Stimulated activated CD8-positive, alpha-beta memory T cell treated with anti-CD3 and anti-CD28 coated beads, Interleukin-2, amount 100 ng/mL, for 1 hour (primary cell): ENCODE data around the gene PEMT.
A peak's percentile ranks its signal among the peaks of the same experiment; 100 is the strongest.

ENCODE experiments used
- DNase-seq, 2 donors: peaks; one replicate each; pipeline ENCODE4 v3.0.0-alpha.2; 2020; ENCODE audit warnings: low read depth in 2 of 2

PEMT gene

DNA sequence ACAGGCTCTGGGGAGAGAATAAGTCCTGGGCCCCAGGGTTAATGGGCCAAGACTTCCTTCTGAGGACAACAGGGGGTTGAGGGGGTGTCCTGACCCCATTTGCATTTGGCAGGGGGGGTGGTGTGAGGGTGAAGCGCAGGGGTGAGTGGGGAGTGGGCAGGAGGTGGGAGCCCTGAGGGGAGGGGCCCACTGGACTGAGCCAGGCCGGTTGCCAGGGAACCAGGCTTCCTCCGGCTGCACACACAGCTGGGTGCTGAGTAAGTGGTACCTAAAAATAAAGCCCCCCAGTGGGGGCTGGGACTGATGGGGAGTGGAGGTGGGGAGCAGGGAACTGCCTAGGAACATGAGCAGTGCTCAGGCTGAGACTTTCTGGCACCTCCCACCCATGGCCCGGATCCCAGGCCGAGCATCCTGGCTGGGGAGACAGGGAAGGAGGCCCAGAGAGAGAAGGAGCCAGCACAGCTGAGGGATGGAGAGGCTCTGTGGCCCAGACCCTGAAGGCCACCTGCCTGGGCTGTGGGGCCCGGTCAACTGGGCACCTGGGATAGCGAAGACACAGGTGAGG is 87.9 kb downstream of the PEMT start:
- no peak for DNase-seq

- no peak for DNase-seq
Observed at GRCh38 chr17:17502741-17503565, 88.6 kb downstream of the PEMT start.

DNA sequence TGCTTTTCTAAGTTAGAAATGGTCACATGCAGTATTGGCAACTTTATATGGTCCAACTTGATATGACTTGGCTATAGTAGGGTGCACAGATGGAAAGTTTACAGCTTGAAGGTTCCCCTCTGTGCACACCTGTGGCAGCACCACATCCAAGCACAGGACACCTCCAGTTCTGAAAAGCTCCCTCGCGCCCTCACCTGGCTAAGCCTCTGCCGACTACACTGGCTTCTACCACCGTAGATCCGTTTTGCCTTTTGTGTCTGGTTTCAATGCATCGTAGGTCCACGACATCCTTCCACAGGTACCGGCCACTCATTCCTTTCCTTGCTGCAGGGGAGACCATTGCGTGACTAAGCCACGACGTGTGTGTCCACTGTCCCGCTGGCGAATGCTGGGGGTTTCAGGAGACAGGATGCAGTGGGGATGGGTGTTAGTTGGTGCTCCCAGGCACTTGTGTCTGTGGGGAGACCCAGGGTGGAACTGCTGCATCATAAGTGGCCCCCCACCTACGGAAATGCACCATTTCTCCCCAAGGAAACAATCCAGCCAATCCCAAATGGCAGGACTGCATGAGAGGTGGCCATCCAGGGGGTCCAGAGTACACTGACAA is 90.4 kb downstream of the PEMT start:
- DNase-seq, result no peak

GRCh38 chr17:17499402-17500145 is 91.9 kb downstream of the PEMT start:
- no peak for DNase-seq

DNA sequence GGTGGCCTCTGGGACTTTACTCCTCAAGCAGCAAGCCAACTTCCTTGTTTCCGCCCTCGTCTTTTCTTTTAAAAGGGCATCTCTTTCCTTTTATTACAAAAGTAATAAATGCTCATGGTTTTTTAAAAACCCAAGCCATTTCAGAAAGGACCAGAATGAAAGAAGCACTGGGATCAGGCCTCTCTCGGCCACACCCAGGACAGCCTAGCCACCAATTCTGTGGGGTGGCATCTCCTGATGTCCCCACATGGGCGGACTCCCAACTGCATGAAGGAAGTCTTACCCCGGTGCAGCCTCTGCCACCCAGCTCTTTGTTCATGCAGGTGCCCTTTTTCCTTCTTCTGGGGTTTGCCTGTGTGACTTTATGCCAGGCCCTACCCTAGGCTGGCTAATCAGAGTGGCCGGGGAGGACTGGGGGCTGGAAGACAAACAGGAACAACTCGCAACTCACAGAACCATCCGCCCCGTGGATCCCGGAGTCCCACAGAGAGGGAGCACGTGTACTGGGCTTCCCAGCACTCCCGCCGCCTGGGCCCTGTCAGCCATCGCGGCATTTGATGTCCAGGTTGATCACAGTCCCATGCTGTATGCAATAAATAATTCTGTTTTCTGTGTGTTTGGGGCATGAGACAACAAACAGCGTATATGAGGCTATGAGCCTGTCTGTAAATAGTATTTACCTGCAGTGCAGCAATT is 92.8 kb downstream of the PEMT start:
- DNase-seq, result no peak

- DNase-seq, result no peak
Observed at GRCh38 chr17:17497845-17498520, 93.5 kb downstream of the PEMT start.

DNA sequence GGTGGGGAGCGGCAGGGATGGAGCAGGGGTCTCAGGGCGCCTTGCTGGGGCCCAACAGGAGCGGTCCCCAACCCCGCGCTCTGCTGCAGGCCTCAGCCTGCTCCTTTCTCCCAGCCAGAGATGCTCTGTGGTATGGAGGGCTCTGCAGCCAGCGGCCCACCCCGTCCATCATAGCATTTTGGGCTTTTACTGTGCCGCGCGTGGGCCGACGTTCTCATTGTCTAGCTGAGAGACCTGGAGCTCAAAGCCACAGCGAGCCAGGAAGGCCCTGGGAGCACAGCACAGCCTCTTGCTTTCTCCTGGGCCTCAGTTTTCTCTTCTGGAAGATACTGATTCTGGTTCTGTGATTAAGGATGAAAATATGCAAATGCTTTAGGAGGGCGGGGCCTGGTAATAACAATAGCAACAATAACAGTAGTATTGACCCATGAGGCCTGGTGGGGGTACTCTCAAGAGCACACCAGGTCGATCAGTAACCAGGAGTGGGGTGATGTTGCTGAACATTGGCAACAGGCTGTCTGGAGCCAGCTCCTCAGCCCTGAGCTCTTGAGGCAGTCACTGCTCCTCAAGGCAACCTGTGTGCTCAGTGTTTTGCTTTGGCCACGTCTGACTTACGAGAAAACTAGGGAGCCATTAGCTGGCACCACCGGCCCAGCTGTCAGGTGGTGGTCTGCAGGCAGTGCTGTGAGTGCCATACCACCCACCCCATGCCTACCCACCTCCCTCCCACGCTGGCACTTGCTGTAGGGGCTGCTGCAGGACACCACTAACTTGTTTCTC is 94.3 kb downstream of the PEMT start:
- no peak for DNase-seq

GRCh38 chr17:17496189-17497064 is 95.1 kb downstream of the PEMT start, which contains the start of gene RASD1:
RASD1 (minus strand) TSS chr17:17496395; CDS start chr17:17496181, 214 bp downstream.
- DNase-seq, result peak; percentile 57 to 64

GRCh38 chr17:17495536-17496188 is 95.8 kb downstream of the PEMT start:
- DNase-seq, result no peak

DNA sequence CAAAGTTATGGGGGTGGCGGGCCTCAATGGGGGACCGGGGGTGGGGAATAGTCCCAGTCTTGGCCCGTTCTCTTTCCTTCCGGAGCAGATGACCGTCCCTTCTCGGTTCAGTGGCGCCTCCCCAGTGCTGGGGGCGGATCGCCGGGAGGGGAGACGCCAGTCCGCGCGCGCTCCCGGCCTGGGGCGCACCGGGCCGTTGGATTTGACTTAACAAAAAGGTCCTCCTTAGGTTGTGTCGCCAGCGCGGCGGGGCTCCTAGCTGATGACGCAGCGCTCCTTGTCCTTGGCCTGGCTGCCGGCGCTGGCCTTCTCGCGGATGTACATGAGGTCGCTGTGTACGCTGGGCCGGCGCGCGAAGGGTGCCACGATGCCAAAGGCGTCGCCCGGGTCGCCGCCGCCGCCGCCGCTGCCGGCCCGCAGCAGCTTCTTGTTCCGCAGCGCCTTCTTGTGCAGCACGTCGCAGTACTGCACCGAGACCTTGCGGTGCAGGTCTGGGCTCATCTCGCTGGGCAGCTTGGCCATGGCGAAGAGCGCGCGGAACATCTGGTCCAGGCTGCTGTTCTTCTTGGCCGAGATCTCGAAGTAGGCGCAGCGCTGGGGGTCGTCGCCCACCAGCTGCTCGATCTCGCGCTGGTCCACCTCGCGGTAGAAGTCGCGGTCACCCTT is 96.5 kb downstream of the PEMT start:
- DNase-seq, result no peak

GRCh38 chr17:17494499-17494869 is 97.0 kb downstream of the PEMT start:
- DNase-seq, result no peak

GRCh38 chr17:17493986-17494466 is 97.5 kb downstream of the PEMT start:
- DNase-seq, result no peak

DNA sequence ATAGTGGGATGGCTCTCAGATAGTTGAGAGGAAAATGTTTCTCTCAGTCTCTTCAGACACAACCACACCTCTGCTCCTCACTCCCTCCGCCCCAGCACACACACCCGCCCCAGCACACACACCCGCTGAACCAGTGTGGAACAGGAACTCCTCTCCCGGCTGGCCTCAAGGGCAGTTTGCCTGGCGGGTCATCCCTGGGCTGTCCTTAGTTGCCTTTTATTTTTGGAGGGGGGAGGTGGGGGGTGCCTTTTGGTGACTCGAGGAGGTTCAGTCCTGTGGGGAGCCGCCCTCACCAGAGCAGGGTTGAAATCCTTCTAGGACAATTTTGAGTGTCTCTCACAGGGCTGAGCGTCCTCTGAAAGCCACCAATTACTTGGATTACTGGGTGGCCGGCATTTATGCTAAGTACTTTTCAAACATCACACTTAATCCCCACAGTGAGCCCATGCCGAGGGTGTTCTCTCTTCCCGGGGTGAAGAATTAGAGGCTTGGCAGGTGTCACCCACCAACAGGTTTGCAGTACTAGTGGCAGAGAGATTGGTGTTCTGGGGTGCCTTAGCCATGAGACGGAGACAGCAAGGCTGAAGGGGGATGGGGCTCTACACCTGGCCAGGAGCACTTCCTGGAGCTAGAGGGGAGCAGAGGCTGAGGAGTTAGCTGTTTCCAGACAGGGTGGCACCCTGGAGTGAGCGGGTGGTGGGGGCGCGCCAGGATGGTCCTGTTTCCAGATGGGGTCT is 98.1 kb downstream of the PEMT start:
- DNase-seq, result no peak

DNA sequence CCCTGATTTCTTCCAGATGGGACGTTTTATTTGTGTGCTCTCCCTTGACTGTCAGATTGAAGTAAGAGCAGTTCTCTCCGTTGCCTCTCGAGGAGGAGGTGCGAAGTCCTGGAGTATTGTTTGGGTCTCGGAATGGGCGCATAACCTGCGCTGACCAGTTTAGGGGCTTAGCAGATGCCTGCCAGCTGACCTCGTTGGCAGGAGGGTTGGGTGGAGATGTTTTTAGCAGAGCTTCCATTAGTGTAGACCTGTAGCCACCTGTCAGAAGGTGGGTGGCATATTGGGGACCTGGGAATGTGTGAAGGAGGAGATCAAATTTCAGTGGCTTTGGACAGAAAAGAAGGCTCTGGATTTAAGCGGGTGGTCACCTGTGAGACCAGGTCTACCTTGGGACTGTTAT is 98.9 kb downstream of the PEMT start:
- DNase-seq, result no peak

DNA sequence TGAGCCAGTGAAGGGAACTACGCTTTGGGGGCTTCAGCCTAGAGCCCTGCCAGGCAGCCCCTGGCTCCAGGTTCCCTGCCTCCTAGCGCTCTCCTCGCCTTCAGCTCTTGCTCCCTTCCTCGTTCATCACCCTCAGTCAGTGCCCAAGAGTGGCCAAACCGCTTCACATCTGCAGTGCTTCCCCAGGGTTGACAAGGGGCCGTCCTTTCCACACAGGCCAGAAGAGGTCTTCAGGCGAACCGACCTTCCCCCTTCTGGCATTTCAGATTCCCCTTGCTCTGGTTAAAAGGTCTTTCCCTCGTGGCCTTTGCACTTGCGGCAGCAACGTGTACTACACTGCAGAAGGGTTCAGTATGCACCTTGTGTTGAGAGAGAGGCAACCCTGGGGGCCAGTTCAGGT is 99.4 kb downstream of the PEMT start:
- DNase-seq, result no peak

- no peak for DNase-seq
Observed at GRCh38 chr17:17491546-17491988, 99.9 kb downstream of the PEMT start.

GRCh38 chr17:17491031-17491471 is 100.5 kb downstream of the PEMT start:
- DNase-seq, result no peak
